Hypothalamus (tissue), 51 donors: Measurements from ENCODE around the gene GABRG3.
A peak's percentile ranks its signal among the peaks of the same experiment; 100 is the strongest.

Experiments
- DNase-seq, 51 donors: peaks; one replicate each; lab custom pipeline; 2025; lab: John Stamatoyannopoulos, UW

The GABRG3 gene

DNA sequence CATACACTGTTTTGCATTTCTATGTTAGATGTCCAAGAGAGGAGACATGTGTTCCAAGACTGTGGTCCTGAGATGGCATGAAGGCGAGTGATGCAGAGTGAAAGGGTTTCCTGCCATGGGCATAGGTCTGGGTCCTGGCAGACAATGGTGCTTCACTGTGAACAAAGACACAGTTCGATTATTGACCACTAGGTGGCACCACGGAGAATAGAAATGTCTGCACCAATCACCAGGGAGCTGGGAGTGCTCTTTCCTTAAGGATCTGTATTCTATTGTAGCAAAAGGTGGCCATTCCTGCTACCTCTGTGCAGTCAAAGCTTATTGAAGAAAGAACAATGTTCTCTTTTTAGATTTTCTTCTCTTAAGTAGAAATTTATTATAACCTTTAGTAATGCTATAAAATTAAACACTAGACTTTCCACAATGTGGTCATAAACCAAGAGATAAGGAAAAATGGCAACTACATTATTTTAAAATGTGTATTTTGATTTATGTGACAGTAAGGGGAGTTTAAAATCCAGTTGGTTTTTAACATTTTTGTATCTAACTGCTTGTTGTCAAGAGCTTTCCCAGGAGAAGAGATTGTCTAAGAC lies 88.7 kb downstream of the GABRG3 start:
- DNase-seq = peak in 17 of 51 donors; percentile 1 to 52 (median 20)

DNA sequence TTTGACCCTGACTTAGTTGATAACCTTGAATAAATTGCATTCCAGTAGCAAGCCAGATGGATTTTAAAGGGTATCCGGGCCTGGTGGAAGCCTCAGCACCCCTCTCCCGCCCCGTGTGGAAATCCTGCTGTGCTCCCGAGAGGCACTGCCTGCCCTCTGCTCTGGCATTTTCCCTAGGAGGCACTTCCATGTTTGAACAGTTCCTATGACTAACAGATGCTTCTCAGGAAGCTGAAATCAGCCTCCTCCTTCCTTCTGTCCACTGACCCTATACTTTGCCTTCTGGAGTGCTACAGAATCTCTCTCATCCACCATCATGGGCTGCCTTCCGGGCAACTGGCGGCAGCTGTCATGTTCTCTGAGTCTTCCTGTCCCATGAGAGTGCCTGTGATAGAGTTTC lies 90.8 kb downstream of the GABRG3 start:
- DNase-seq = no peak

DNA sequence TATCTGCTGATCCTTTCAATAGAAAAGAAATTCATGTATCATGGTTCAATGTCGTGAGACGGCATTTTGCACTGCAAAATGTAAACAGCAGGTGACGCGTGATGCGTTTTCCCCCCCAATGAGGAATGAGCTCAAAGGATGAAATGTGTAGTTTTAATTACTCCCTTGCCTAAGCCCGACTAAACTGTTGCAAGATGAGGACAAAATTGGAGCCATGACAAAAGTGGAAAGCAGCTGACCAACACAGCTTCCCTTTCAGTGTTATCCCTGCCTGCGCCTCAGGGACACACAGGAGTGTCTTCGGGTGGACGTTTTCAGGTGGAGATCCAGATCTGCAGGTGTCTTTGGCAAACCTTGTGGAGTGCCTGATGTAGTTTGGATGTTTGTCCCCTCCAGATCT lies 92.0 kb downstream of the GABRG3 start:
- DNase-seq = no peak

DNA sequence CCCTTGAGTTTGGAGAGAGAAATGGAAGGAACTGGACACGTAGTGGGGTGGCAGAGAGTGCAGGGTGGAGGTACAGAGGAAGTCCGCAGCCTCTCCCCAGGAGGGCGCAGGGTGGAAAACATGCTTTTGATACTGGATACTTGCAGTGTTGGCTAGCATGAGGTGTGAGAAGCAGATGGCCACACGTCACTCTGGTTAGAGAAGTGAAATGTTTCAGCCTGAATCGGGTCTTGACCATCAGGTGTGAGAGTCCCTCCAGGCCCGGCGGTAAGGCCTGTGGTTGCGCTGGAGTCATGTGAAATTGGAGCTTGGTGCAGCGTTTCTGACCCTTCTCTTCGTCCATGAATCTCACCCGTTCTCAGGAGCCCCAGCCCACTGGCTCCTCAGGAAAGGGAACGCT lies 93.1 kb downstream of the GABRG3 start:
- no peak for DNase-seq

DNA sequence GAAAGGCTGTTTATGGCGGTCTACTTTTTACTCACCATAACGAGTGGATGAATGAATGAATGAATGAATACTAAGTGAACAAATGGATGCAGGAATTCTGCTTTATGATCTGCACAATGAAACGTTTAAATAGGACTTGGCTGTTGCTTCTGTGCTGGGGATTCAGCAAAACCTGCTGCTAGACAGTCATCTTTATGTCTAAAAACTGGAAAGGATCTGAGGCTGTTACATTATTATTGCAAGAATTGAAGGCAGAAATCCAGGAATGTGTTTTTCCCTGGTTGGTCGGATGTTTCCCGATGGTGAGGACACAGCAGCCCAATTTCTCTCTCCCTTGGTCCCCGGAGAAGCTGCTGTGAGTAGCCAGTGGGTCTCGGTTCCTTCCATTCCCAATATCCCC lies 94.2 kb downstream of the GABRG3 start:
- DNase-seq = no peak

DNA sequence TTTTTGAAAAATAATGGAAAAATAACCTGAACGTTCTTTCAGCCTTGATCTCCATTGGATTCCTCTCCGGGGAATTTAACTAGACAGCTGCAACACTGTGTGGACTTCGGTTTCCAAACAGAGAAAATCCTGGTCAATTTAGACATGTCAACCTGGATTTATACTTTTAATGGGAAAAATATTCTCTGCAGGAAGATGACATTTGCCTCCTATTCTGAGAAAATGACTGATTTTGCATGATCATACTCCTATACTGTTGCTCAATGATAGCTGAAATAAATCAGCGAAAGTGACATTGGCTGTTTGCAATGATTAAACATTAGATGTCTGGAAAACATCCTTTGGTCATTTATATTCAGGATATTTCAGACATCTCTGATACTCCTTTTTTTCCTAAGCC lies 94.8 kb downstream of the GABRG3 start:
- DNase-seq = no peak

DNA sequence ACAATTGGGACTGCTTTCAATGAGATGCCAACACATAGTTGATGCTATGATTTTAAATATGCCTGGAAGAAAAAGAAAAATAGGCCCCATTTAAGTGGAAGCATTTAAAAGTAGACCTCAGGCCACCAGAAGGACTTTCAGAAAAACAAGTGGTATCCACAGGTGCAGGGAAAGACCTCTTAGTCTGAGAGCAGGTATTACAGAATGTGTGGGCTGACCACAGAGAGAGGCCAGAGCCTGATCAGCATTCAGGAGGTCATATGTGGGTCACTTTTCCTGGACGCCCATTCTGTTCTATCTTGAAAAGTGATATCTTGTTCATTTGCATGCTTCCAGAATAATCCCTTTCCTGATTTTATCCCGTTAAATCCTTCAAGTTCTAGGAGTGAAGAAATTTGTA lies 95.5 kb downstream of the GABRG3 start:
- DNase-seq = no peak

DNA sequence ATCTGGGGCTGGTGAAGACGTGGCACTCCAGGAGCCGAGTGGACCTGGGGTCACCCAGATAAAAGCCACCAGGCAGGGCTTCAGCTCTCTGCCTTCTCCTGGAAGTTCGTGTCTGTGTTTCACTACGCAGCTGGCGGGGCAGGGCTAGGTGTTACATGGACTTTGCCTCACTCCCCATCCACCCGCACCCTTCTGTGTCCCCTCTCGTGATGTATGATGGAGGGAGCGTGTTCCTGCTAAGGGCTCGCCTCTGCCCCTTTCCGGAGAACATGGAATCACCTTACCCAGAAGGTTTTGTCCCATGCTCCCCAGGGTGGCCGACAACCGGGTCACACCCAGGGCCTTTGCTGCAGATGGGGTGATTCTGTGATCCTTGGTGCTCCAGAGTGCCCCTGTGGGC lies 96.2 kb downstream of the GABRG3 start:
- no peak for DNase-seq

DNA sequence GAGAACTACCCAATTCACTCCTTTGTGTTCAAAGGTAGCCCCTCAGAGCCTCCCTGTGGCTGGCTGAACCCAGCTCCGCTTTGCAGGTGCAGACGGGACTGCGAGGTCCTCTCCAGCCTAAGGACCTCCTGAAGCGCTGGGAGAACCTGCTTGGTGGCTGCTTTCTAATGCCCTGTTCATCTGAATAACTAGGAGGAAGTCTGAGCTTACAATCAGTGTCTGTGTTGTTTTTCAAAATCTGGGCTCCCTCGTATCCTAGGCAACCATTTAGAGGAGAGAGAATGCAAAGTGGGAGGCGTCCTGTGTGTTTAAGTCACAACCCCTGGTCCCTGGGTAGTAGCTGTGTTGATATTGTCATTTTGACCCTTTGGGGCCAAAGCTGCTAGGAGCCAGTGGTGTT lies 99.9 kb downstream of the GABRG3 start:
- DNase-seq = peak in 1 of 51 donors; percentile 7

DNA sequence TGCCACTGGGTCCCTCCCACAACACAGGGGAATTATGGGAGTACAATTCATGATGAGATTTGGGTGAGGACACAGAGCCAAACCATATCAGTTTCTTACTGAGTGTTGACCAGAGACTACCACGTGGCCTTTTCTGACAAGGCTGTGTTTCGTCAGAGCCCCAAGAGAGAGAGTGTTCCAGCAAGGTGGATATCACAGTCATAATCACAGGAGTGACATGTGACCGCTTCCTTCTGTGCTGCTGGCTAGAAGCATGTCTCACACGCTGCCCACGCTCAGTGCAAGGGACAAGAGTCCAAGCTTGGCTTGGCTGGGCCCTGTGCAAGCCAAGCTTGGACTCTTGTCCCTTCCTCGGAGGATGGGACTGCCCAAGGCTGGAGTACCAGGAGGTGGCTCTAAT lies 103.2 kb downstream of the GABRG3 start:
- DNase-seq = no peak

DNA sequence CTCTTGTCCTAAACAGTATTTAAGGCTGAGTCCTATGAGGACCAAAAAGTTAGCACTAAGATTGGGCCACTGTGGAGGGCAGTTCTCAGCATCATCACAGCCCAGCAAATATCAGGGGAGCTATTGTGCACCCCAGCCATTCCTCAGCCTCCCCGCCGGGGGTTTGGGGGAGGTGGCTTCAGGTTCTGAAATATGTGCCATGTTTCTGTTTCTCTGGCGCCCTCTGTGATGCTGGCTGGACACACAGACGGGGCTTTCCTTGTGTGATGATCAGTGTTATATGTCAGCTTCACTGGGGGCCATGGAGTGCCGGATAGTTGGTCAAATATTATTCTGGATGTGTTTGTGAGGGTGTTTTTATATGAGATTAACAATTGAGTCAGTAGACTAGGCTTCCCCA lies 106.8 kb downstream of the GABRG3 start:
- no peak for DNase-seq

DNA sequence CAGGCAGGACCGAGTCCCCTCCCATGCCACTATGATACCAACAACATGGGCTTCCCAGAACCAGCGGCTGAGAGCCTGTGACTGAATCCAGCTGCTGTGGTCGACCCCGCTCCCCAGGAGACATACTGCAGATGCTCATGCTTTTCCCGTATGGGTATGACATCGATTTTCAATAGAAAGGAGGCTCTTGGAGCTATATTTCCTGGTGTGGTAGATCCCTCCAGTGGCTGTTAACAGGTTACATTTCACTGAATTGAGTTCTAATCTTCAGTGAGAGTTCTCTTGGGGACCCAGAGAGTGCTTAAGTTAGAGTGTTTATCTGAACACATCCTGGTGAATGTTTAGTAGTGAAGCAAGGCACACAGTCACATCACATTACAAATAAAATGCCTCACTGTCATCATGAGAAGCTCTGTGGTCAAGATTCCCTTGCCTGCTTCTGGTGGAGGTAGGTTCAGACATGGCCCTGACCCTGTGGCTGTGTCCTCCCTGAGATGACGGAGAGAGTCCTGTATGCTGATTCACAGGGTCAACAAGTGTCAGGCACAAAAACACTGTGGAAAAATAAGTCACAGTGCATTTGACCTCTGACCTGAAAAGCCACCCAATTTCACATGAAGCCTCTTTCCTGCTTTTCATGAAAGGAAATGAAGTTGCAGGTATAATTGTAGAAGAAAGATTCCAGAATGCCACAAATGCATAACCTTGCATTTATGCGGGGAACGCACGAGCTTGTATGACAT lies 110.9 kb downstream of the GABRG3 start:
- DNase-seq = no peak

DNA sequence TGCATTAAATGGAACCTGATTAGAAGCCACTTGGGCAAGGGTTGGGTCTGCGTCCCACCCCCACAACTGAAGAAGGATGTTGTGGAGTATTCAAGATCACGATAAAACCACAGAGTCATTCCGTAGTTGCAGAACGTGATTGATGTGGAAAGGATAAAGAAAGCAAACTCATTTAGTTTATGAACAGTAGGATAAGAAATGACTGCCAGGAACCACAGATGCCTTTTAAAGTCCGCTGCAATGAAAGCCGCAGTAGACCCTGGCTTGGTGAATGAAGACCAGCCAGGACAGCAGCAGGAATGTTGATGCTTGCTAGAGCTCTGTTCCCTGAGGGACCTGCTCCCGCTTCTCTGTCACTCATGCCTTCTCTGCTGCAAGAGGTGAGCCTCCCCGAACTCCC lies 111.5 kb downstream of the GABRG3 start:
- no peak for DNase-seq

DNA sequence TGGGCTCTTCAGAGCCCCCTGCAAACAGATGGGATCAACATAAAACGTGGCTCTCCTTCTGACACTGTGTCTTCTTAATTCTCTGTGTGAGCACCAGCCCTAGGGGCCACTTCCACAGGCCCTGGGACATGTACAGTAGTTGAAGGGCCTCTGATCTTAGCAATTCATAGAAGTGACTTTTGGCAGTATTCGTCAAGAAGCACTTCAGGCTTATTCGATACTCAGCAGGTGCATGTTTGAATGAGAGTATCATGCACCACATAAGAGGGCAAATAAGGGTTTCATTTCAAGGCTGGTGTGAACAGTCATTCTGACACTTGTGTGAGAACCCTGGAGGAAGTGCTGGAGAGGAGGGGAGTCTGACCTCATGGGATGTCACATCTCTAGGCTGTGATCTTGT lies 113.9 kb downstream of the GABRG3 start:
- no peak for DNase-seq

DNA sequence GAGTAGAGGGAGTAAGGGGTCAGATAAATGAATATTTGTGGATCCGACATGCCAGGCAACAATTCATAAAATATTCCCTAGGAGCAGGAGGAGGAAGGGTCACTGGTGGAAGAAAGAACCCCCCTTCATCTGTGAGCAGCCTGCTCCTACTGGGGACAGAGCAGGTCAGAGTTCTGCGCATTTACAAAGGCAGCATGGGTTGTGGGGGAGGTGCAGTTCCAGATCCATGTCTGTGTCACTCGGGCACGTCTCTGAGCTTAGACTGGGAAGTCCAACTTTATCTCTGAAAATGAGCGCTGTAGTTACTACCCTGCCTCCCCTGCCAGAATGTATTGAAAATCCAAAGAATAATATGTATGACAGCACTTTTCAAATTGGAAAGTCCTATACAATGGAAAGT lies 115.2 kb downstream of the GABRG3 start:
- DNase-seq = no peak

DNA sequence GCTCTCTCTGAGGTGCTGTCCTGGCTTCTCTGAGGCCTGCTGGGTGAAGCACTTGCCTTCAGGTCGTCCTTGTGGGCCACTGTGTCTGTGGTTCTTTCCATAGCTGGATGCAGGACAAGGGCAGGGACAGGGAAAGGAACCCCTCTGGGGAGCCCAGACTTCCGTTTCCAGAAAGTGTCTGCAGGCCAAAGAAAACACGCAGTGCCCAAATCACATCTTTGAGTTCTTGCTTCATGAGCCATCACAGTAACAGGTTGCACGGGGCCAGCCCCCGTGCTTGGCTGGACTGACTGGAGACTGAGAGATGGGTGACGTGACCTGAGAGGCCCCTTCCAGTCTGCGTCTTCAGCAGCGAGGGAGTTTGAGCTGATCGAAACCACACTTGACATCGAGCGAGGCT lies 115.8 kb downstream of the GABRG3 start:
- no peak for DNase-seq

DNA sequence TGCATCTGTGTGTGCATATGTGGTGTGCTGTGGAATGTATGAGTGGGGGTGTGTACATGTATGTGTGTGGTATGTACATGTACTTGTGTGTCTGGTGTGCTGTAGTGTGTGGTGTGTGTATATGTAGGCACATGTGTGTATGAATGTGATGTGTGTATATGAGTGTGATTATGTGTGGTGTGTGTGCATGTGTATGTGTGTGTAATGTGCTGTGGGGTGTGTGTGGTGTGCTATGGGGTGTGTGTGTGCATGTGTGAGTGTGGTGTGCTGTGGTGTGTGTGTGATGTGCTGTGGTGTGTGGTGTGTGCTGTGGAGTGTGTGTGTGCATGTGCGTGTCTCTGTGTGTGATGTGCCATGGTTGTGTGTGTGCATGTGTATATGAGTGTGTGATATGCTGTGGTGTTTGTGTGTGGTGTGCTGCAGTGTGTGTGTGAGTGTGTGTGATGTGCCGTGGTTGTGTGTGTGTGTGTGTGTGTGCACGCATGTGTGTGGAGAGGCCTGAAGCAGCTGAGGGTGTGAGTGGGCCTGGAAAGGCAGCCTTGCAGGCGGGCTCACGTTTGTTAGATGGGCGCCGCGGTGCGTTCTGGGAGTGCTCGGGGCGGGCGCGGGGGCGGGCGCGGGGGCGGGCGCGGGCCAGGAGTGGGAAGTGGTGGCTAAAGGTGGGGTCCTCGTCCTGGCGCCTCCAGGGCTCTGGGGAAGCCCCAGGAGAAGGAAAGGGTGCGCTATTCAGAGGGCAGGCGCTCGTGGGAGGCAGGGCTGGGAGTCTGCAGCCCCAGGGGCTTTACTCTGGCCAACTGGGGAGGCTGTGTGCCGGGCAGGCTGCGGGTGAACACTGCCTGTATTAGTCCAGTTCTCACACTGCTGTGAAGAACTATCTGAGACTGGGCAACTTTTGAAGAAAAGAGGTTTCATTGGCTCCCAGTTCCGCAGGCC lies 116.9 kb downstream of the GABRG3 start:
- DNase-seq = no peak

DNA sequence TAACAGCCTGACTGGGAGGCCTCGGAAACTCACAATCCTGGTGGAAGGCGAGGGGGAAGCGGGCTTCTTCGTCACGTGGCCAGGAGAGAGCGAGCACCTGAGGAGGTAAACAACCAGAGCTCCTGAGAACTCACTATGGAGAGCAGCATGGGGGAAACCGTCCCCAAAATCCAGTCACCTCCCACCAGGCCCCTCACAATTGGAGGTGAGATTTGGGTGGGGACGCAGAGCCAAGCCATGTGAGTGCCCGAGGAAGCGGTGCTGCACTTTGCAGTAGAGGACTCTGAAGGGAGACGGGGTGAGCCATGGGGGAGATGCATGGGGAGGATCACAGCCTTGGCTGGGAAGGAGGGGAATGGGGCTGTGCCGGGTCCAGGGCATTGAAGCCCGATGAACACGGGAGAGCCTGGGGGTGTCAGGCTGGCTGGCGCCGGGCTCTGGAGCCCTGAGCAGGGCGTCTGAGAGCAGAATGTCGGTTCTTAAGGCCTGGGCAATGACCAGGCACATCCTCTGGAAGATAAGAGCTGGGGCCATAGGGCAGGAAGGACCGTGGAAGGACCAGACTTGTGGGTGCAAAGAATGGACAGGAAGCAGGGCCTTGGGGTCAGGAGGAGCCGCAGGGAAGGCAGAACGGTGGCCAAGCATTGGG lies 117.7 kb downstream of the GABRG3 start:
- DNase-seq = no peak

DNA sequence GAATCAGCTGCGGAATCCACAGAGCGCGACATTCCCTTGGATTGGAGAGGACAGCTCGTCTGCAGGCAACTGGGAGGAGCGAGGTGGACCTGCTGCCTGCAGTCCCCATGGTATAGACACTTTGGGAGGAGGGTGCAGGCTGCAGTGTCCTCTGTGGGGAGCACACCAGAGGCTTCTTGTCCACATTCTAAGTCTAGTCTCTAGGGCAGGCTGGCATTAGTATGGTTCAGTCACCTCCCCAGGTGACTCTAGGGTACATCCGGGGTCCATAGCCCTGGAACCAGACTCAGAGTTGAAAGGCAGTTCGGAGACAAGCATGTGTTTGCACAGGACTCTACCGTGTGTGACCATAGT lies 118.2 kb downstream of the GABRG3 start:
- no peak for DNase-seq

DNA sequence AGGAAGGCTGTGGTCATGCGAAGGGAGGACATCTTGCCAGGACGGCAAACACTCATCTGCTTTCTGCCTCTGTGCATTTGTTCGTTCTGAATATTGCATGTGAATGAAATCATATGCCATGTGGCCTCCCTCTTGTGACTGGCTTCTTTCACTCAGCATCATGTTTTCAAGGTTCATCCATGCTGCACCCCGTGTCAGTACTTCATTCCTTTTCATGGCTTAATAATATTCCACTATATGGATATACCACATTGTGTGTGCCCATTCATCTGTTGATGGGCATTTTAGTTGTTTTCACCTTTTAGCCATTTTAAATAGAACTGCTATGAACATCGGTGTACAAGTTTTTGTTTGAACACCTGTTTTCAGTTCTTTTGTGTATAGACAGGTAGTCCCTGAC lies 118.7 kb downstream of the GABRG3 start:
- DNase-seq = no peak

DNA sequence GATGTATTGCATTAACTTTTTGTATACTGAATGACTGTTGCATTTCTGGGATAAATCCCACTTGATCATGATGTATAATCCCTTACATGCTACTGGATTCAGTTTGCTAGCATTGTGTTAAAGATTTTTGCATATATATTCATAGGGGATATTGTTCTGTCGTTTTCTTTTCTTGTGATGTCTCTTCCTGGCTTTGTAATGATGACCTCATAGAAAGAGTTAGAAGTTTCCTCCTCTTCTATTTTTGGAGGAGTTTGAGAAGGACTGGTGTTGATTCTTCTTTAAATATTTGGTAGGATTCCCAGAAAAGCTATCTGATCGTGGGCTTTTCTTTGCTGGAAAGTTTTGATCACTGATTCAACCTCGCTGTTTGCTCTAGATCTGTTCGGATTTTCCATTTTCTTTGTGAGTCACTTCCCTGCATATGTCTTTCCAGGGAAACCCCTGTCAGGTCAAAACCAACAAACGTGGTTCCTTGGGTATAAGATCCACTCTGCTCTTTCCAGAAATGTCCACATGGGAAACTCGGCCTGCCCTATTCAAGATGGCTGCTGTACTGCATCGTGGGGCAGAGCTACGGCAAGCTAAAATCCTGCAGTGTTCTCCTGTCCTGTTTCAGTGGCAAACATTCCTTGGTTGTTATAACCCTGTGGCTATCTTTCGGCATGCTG lies 120.4 kb downstream of the GABRG3 start:
- no peak for DNase-seq
